CD4-positive, alpha-beta T cell treated with Interleukin-2 at 100 ng/mL for 4 hours (primary cell): ENCODE results near the gene CBR4.
"Not testable (repeated sequence)": the region's sequence is repeated elsewhere in the genome, so short reads cannot be mapped to it uniquely, and the experiment has no call there.

Source experiments
- DNase-seq: peaks from one replicate; pipeline ENCODE4 v3.0.0-alpha.2; 2020; ENCODE audit warnings: low spot score

The CBR4 gene

GRCh38 chr4:168993714-168994510, 16.1 kb downstream of the CBR4 start:
- no peak for DNase-seq

GRCh38 chr4:168992952-168993482, 17.0 kb downstream of the CBR4 start:
- not testable (repeated sequence) for DNase-seq

- DNase-seq = no peak
These were observed 28.1 kb downstream of the CBR4 start for GRCh38 chr4:168981942-168982341.

- DNase-seq = no peak
These were observed 28.6 kb downstream of the CBR4 start for GRCh38 chr4:168981460-168981859.

GRCh38 chr4:168979338-168979737, 30.7 kb downstream of the CBR4 start:
- no peak for DNase-seq

- no peak for DNase-seq
These were observed 31.9 kb downstream of the CBR4 start for GRCh38 chr4:168978001-168978700.

- no peak for DNase-seq
These were observed 37.5 kb downstream of the CBR4 start for GRCh38 chr4:168972596-168972995.

- no peak for DNase-seq
These were observed 49.3 kb downstream of the CBR4 start for GRCh38 chr4:168960716-168961115.

GRCh38 chr4:168955674-168956073, 54.4 kb downstream of the CBR4 start:
- DNase-seq = no peak

GRCh38 chr4:168952821-168953246, 57.2 kb downstream of the CBR4 start:
- not testable (repeated sequence) for DNase-seq

- no peak for DNase-seq
These were observed 64.8 kb downstream of the CBR4 start for GRCh38 chr4:168945291-168945690.

- peak; percentile 15 for DNase-seq
These were observed 67.1 kb downstream of the CBR4 start for GRCh38 chr4:168942985-168943384.
